SK-MEL-5 (cell line): ENCODE data around the gene C1orf50. TPM values are rescaled to one million over a fixed set of nuclear protein-coding genes. Genes with fewer than 3 reads are reported as not detected.
A peak's percentile ranks its signal among the peaks of the same experiment; 100 is the strongest.
"Not testable (repeated sequence)": the region's sequence is repeated elsewhere in the genome, so short reads cannot be mapped to it uniquely, and the experiment has no call there.

Experiments
- DNase-seq: peaks from one replicate; pipeline ENCODE4 v3.0.0-alpha.2; 2016; ENCODE audit warnings: low read depth, low spot score
- in situ Hi-C: cut with HindIII; loops from 2 replicates; pipeline ENCODE4 v1.10.0; 2016; ENCODE audit warnings: low sequenced_read_pairs, high pct_unique_total_duplicates, low pct_unique_long_range_greater_than_20kb
- total RNA-seq: library from RNA; depleted of rRNA; stranded (reverse); fragments of >200 nt; shearing (Covaris generic); gene quantifications from 2 replicates; pipeline ENCODE4 v1.2.3, GENCODE V29; 2014

C1orf50 gene
- total RNA-seq, 1 experiment from 2014 or later = 2.5 TPM

DNA sequence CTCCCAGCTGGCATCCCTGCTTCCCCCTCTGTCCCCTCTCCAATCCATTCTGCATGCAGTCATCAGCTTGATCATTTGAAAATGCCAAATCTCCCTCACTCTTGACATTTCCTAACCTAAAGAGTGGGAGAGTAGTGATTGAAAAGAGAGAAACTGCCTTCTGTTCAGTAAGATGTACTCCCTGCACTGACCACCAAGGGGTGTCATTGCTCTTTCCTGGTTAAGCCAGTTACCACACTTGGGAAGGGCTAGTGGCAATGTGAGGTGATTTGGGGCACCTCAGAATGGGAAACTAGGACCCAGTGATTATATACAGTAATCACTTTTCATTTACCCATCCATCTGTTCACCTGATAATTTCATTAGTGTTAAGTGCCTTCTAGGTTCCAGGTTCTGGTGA lies 10.8 kb downstream of the C1orf50 start:
- DNase-seq = peak; percentile 60
- in situ Hi-C loops = no loop called here

DNA sequence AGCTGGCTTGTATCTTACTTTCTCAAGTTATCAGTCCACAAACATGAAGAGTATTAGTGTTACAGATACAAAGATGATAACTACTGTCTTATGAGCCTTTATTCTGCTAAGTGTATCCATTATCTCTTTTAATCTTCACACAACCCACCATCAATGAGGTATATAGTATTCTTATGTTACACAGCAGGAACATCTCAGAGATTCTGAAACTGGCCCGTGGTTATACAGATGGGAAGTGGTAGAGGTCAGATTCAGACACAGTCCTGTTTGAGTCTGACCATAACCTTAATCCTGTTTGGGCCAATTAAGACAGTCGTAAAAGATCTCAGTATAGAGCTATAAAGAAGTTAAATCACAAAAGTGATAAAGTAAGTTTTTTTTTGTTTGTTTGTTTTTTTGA lies 12.7 kb downstream of the C1orf50 start:
- in situ Hi-C loops = no loop called here
- no peak for DNase-seq

GRCh38 chr1:42780176-42780575 lies 13.1 kb downstream of the C1orf50 start:
- no peak for DNase-seq
- in situ Hi-C loops = no loop called here

DNA sequence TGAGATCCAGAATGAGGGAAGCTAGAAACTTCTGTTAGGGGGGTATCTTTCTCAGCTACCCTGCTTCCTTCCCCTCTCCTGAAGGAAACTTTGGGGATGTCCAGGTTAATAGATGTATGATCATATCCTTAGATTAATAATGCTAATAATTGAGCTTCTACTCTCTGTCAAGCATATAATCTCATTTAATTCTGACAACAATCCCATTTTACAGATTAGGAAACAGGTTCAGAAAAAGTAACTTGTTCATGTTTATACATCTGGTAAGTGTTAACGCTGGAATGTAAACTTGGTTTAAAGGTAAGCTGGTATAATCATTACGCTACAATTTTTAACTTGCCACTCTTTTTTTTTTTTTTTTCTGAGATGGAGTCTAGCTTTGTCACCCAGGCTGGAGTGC lies 16.0 kb downstream of the C1orf50 start:
- in situ Hi-C loops = no loop called here
- DNase-seq = no peak

GRCh38 chr1:42784547-42784945 lies 17.5 kb downstream of the C1orf50 start:
- in situ Hi-C loops = no loop called here
- DNase-seq = no peak

- DNase-seq = no peak
- in situ Hi-C loops = no loop called here
These were observed 18.1 kb downstream of the C1orf50 start, which contains the start of gene TMEM269 for GRCh38 chr1:42784946-42785693. Gene TMEM269 (plus strand): TSS chr1:42784991. CDS start chr1:42789894, 4,903 bp downstream.

DNA sequence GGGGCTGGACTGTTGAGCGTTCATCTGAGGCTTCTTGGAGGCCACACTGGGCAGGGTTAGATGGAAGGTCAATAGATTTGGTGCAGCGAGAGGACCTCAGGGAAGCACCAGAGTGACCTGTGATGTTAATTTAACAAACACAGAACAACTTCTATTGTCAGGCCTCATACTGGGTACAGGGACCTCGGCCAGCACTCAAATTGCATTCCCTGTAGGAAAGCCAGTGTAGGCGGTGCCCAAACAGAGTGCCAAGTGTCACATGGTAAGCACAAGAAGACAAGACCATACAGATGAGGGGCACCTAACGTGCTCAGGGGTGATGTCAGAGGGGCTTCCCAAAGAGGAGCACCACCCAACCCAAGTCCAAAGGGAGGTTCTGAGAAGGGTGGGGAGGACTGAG lies 19.0 kb downstream of the C1orf50 start:
- in situ Hi-C loops = no loop called here
- DNase-seq = no peak

DNA sequence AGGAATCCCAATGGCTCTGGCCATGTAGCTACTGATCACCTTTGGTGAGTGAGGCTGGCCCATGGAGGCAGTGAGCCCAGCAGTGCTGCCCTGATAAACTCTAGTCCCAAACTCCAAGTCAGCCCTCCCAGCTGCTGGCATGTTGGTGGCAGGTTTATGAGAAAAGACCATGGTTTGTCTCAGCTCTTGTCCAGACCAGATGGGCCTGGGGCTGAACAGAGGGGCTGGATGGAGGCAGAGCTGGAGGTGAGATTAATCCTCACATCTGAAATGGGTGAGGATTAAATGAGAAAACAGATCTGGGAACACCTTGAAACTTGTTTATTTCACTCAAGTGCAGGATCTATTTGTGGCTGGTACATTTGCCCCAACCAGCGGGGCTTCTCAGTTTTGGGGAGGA lies 21.0 kb downstream of the C1orf50 start:
- no peak for DNase-seq
- in situ Hi-C loops = no loop called here

GRCh38 chr1:42793824-42794223 lies 26.8 kb downstream of the C1orf50 start:
- DNase-seq = no peak
- in situ Hi-C loops = no loop called here

DNA sequence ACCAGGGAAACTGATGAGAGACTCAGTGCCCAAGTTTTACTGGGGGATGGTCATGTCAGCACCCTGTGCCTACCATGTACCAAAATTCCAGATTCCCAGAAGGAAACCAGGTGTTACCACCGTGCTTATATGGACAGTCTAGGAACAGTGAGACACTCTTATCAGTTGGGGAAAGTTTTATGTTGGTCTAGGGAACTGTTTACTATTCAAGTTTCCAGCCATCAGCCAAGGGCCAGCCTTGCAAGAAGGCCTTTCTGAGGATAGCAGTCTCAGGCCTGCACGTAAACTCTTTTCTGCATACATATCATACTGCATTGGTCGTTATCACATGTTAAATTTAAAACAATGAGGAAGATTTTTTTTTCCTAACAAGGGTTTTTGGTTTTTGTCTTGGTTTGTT lies 30.4 kb downstream of the C1orf50 start:
- no peak for DNase-seq
- in situ Hi-C loops = no loop called here

- in situ Hi-C loops = no loop called here
- DNase-seq = no peak
These were observed 30.9 kb downstream of the C1orf50 start for GRCh38 chr1:42797979-42798378.

- in situ Hi-C loops = no loop called here
These were observed 34.9 kb downstream of the C1orf50 start for GRCh38 chr1:42801832-42802473.

GRCh38 chr1:42806171-42806570 lies 39.1 kb downstream of the C1orf50 start:
- in situ Hi-C loops = no loop called here
- no peak for DNase-seq

More at GRCh38 chr1:42801832-42802473, 34.9 kb downstream of the C1orf50 start:
- DNase-seq = no peak

GRCh38 chr1:42806593-42806992 lies 39.5 kb downstream of the C1orf50 start:
- no peak for DNase-seq
- in situ Hi-C loops = no loop called here

DNA sequence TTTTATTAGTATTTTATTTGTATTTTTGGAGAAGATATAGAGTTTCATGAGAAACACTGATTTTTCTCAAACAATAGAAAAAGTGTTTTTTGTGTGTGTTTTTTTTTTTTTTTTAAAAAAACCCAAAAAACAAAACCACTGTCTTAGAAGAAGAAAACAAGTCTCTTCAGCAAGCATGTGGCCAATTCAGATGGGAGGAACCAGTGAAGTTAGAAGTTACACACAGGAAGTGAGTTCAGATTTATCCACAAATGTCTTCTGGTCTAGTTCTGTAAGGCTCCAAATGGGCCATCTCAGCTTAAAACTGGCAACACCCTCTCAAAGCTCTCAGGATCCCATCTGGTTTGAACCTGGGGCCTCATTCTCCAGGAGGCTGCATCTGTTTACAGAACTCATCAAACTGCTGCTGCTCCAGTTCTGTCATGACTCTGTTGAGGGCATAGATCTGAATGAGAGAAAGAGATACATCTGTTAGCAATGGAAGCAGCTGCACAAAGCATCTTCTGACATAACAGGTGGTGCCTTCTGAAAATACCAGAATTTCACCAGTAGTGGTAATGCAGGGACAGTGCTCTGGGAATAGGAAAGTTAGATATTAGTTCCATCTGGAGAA lies 40.1 kb downstream of the C1orf50 start:
- in situ Hi-C loops = no loop called here
- no peak for DNase-seq

GRCh38 chr1:42814815-42815214 lies 47.8 kb downstream of the C1orf50 start:
- in situ Hi-C loops, DNase-seq: not testable (repeated sequence)

DNA sequence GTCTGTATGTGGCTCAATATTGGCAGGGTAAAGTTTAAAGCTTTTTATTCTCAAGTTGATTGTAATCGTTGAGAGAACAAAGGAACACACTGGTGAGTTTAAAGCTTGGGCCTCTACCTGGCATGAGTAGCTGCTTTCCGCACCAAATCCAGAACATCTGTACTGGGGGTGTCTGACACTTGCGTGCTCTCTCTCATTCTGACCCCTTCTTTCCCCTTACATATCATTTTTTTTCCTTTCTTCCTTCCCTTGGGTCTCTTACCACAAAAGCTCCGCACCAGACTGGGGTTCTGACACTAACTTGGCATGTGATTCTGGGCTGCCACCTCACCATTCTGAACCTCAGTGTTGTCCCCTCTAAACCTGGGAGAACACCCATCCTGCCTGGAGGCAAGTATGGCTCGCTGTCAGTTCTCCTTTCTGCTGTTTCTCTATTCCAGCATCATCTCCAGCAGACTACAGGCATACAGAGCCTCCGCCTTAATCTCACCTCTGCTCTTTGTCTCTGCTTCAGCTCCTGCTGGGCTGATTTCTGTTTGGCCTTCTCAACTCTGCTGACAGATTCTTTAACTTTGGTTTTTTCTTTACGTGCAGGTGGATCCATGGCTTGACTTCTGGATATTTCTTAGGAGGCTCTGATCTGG lies 49.0 kb downstream of the C1orf50 start:
- no peak for DNase-seq
- in situ Hi-C loops = no loop called here
